Breast epithelium (tissue), 3 donors: ENCODE results near the gene CDH4.

ENCODE experiments used
- CTCF ChIP-seq, 3 donors: fragments of 450-650 bp; IDR thresholded peaks; one replicate each; pipeline ENCODE4 v1.5.1; 2016 to 2017; ENCODE audit warnings: antibody characterized with exemption in 3 of 3, mild to moderate bottlenecking in 3 of 3, moderate library complexity in 3 of 3
- POLR2A ChIP-seq: fragments of 450-650 bp; IDR thresholded peaks from one replicate; pipeline ENCODE4 v1.6.1; 2016; ENCODE audit warnings: antibody characterized with exemption, mild to moderate bottlenecking, moderate library complexity
- POLR2AphosphoS5 ChIP-seq, 3 donors: sonication (generic); formaldehyde crosslinking; IDR thresholded peaks; one replicate each; pipeline ENCODE4 v1.6.1; 2017; ENCODE audit warnings: antibody characterized with exemption in 3 of 3

- no peak for TF ChIP-seq CTCF (IDR thresholded peaks at IDR 0.05)
- TF ChIP-seq POLR2AphosphoS5 (IDR thresholded peaks at IDR 0.05) = no peak
- TF ChIP-seq POLR2A = no peak
These were observed 47.6 kb downstream of the CDH4 start for GRCh38 chr20:61299618-61300017.
